ENCODE measurements around the gene TNFRSF9.

GRCh38 chr1:7915826-7916500, 24.7 kb downstream of the TNFRSF9 start:
- TF ChIP-seq POLR2A (IDR thresholded peaks at IDR 0.05; ENCODE audit: low read depth, low read length): no peak
- no peak for TF ChIP-seq PAX5 (IDR thresholded peaks at IDR 0.05; ENCODE audit: insufficient read depth, low read length, severe bottlenecking)
- TF ChIP-seq SPI1 (IDR thresholded peaks at IDR 0.05; ENCODE audit: low read depth, low read length): no peak
